ENCODE data around the gene RPRD1B.
"Not testable (repeated sequence)": the region's sequence is repeated elsewhere in the genome, so short reads cannot be mapped to it uniquely, and the experiment has no call there.

RPRD1B gene

DNA sequence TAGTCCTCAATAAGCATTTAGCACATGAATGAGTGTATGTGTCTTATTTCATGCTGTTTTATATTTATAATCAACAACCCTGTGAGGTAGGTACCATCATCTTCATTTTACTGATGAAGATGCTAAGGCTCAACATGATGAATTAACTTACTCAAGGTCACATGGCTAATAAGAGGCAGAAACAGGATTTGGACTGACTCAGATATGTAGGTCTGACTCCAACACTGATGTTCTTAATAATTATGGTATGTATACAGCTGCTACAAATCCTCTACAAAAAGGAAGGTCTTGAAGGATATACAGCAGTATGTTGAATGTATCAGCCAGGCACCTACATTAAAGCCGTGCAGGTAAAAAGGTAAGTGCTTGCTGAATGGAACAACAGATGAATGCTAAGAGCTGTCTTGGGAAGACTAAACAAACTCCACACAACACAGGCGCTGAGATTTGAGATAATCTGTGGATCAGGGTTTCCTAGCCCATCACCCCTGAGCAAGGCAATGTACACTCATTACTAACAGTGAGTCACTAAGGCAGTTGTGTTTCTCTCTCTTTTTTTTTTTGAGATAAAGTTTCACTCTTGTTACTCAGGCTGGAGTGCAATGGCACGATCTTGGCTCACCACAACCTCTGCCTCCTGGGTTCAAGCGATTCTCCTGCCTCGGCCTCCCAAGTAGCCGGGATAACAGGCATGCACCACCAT, 32.2 kb upstream of the RPRD1B start:
- DNase-seq (ENCODE audit: low read depth) = no peak

DNA sequence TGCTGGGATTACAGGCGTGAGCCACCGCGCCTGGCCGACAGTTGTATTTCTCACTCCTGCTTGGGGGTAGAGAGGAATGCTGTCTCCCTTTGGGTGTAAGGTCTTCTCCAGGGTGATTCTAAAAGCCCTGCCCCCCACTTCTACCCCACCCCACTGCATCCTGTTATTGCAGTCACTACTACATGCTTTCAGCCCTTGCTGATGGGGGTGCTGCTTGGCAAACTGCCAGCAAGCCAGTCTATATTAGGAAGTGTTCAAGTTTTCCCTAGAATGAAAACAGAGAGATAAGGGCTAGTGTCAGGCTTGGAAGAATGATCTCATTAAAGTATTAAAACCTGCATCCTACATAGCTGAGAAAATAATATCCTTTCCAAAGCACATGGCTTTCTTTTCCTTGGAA, 31.6 kb upstream of the RPRD1B start:
- no peak for DNase-seq (ENCODE audit: low read depth)

DNA sequence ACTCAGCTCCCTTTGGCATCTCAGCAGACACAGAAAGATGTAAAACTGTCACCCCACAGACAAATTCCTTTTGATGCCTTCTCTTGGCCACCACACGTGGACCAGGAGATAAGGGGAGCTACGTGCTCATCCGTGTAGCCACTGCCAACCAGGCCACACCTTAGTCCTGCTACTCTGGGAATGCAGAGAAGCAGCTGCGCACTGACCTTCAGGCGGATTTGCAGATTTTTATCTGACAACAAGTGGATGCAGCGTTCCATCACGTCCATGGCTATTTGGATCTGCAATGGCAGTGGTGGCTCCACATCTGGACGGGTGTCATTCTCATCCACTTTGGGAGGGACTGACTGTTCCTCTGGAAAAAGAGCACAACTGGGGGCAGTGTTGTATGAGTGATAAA, 31.1 kb upstream of the RPRD1B start:
- no peak for DNase-seq (ENCODE audit: low read depth)

DNA sequence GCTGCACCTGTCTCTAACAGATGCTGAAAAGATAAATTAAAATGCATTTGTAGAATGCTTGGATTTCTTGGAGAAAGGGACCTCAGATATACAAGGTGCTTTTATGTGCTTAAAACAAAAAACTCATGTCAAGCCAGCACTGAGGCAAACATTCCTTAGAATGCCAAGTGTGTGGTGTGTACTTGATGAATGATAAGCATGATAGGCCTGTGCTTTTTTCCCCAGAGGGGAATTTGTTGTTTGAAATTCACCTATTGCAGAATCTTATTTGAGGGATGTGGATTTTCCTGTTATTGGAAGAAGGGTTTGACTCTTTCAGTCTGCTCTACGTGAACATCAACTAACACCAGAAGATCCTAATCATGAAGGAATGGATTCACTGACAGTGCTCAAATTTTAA, 29.1 kb upstream of the RPRD1B start:
- DNase-seq (ENCODE audit: low read depth) = no peak

DNA sequence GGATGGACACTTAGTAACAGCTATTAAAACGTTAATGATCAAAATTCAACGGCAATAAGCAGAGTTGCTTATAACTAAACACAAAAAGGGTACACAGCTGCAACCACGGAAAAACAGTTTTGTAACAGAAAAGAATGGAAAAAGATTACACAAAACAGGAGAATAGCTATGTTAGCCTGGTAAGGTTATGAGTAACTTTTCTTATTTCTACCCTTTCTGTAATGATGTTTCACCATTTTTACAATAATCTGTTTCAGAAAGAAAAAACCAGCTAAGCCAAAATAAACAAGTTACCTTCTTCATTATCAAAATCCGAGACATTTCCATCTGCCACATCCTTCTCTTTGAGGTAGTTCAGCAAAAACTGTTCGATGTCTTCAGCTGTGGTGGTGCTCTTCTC, 27.6 kb upstream of the RPRD1B start:
- no peak for DNase-seq (ENCODE audit: low read depth)

DNA sequence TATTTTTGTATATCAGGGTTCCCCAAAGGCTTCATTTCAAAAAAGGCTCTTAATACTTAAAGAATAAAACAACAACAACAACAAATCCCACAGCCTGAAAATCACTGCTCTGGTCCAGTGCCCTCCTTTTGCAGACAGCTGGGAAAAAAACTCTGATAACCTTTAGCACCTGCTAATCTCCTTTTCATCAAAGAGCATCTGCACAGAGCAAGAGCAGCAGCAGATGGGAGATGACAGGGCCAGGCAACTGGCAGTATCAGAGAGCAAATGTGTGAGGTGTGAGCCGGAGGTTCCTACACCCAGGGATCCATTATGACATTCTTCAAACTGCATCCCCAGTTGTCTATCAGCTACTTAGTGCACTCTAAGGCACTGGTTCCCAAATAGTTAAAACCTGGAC, 26.0 kb upstream of the RPRD1B start:
- DNase-seq (ENCODE audit: low read depth) = no peak

DNA sequence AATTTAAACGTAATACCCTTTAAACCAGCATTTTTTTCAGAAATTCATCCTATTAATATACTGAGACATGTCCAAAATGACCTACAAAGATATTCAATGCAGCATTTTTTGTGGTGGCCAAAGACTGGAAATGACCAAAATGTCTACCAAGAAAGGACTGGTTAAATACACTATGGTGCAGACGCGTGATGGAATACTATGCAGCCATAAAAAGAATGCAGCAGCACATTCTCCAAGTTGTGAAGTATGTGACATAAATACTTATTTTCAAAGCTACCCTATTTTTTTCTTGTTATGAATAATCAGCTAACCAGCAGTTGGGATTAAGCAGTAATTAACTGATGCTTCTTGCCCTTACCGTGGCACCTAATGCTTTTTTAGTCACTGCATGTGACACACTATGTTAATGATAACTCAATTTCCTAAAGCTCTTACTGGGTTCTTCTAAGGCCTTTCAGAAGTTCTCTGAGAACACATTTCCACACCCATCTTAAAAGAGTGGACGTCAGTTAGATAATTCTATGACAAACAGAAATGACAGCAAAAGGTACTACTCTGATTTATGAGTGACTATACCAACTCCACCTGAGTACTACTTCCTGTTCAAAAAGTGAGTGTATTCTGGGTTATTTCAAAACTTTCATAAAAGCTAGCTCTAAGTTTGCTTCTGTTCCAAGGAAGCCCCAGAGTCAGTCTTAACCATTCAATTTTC, 25.2 kb upstream of the RPRD1B start:
- DNase-seq (ENCODE audit: low read depth) = no peak

DNA sequence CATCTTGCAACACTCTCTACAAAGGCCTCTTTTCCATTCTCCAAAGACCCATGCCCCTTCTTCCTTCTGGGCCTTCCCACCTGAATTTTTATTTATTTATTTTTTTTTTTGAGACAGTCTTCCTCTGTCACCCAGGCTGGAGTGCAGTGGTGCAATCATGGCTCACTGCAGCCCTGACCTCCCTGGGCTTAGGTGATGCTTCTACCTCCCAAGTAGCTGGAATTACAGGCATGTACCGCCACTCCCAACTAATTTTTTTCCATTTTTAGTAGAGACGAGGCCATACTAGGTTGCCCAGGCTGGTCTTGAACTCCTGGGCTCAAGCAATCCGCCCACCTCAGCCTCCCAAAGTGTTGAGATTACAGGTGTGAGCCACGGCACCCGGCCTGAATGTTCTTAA, 24.1 kb upstream of the RPRD1B start:
- not testable (repeated sequence) for DNase-seq (ENCODE audit: low read depth)

DNA sequence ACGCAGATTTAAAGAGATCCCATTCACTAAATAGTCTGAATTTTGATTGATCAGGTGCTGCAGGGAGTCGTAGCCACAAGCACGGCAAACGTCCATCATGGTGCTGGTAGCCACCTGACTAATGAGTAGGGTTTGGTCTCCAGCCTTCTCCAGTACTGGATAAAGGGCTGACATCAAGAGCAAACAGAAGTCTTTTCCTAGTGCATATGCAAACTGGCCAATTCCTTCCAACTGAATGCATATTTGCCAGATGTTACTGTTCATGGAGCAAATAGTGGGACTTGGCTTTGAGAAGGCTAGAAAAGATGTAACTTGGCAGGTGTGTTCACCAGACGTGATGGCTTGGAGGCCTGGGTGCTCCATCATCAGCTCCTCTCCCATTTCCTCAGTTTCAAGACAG, 21.9 kb upstream of the RPRD1B start:
- DNase-seq (ENCODE audit: low read depth) = no peak

DNA sequence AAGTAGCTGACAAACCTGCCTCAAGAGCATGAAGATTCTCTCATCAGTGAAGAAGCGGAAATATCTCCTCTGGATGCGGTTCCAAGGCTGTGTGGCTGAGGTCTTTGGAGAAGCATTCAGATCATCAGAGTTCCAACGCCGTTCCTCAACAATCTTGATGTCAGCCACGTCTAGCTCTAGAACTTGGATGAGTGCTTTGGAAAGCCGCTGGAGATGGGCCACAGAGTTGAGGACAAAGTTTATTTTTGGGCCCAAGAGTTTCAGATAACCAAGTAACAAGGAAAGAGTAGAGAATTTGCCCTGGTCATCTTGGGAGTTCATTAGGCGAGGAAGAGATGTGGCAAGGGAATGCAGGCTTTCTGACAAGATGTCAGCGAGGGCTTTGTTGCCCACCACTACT, 21.2 kb upstream of the RPRD1B start:
- no peak for DNase-seq (ENCODE audit: low read depth)

DNA sequence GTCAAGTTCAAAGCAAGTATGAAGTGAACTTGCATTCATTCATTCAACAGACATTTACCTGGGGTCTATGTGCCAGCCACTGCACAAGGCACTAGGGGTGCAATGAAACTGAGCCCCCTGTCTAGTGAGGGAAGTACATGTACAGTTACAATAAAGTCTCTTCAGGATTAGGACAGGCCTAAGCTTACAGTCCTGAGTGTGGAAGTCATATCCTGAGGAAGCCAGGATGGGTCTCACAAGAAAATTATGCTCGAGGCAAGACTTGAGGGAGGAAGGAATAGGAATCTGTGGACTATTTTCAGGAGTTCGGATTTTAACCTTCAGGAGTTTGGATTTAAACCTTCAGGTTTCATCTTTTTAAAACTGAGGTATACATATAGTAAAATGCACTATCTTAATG, 19.7 kb upstream of the RPRD1B start:
- DNase-seq (ENCODE audit: low read depth) = no peak

DNA sequence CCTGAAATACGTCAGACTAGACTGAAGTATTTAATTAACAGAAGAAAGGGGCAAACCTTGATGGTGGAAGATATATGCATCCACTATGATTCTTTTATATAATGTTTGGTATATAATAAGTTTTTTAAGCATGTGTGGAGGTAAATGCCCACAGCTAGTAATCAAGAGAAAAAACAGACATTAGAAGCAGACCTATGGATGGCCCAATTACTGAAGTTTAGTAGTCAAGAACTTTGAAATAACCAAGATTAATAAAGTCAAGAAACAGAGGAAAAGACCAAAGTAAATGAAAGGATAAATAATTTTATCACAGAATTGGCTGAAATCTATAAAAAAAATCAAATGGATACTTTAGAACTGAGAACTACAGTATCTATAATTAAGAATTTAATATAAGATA, 15.6 kb upstream of the RPRD1B start:
- DNase-seq (ENCODE audit: low read depth) = no peak

DNA sequence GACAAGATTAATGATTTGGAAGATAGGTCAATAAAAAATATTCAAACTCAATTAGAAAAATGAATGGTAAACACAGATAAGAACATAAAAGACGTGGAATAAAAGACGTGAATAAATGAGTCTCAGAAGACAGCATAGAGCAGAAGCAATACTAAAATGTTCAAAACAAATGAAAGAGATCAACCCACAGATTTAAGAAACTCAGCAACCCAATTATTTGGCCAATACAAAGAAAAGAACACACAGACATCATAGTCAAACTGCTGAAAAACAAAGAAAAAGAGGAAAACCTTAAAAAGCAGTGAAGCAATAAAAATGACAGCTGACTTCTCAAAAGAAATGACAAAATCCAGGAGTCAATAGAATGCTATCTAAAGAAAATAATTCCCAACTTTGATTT, 15.2 kb upstream of the RPRD1B start:
- no peak for DNase-seq (ENCODE audit: low read depth)

DNA sequence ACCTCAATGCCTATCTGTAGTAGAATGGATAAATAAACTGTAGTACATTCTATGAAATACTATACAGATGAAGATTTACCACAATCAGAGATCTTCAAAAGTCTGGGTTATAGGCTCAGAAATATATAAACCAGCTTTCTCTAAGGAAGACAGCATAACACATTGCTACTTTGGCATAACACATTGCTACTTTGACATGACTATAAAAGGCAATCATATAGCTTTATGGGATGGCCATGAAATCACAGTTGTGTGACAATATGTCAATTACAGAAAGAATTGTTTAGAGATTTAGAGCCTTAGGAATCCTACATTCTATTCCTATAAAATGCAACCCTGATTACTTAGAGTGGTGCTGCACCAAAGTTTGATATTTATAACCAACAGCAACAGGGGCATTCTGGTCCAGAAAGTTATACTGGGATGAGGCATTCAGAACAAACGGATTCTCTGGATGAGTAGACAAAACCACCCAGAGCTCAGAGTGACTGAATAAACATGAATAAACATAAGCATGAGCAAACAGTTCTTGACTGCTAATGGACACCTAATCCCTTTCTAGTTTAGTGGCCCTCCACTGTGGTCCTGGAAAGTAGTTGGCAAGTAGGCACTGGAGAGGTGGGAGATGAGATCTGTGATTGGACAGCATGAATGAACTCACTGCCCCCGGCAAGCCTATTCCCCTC, 12.3 kb upstream of the RPRD1B start:
- no peak for DNase-seq (ENCODE audit: low read depth)

DNA sequence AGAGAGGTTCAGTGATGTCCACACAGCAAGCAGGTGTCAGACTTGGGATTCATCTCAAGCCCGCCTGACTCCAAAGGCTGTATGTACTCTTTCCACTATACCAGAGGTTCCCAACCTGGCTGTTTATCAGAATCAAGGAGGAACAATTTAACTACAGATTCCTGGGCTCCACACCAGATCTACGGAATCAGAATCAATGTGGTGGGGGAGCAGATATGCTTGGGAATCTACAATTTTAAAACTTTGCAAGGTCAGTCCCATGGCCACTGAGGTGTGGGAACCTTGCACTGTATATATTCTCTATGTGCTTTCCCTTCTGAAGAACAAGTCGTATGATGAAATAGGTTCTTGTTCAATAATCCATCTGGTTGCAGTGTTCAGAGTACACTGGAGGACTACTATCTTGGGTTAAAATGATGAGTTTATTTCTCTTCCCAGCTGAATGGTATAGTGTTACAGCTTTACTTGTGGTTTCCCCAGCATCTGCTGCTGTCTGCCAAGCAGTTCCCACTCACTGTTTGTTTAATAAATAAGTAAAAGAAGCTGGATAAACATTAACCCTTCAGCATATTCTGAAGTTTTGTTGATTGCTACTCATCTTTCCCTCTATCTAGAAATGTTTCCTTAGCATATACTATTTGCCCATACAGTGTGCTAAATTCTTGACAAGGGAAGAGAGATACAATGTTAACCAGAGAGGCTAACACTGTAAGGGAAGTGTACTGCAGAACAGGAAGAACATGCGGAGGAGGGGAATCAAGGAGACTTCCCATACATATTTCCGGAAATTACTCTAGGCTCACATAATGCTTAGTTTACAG, 10.2 kb upstream of the RPRD1B start:
- DNase-seq (ENCODE audit: low read depth) = no peak

DNA sequence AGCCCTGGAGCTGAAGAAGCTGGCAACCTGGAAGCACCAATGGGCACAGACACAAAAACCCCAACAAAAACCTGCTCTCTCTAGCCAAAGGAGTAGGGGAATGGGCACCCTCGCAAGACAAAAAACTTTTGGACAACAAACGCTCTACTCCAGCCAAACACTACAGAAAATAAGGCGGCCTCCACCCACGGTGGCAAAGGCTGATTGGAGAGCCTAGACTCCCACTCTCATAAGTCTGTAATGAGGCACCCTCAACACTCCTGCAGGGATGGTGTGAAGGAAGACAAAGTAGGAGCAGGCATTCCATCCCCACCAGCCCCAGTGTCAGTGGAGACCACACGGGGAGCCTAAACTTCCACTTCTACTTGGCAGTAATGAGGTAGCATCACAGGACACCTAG, 9.1 kb upstream of the RPRD1B start:
- no peak for DNase-seq (ENCODE audit: low read depth)

DNA sequence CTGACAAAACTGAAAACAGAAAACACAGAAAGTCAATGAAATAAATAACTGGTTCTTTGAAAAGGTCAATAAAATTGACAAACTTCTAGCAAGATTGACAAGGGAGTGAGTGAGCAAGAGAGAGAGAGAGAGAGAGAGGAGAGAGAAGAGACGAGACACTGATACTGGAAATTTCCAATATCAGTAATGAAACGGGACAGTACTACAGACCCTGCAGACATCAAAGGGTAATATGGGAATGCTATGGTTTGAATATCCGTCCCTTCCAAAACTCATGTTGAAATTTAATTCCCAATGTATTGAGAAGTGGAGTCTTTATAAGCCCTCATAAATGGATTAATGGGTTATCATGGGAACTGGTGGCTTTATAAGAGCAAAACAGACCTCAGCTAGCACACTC, 4.1 kb upstream of the RPRD1B start:
- DNase-seq (ENCODE audit: low read depth) = no peak

DNA sequence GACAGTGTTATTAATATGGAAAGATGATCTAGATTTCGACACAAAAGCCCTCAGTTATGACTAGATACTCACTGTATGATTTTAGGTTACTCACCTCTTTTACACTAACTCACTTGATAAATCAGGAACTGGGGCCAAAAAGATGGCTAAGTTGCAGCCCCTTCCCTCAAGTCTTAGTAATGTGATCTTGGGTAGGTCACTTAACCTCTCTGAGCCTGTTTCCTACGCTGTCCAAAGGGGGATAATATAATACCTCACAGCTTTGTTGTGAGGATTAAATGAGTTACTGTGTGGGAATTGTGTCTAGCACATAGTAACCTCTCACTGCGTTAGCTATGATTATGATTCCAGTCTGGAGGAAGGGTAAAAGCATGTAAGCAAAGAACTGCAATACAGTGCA, 1.6 kb upstream of the RPRD1B start:
- no peak for DNase-seq (ENCODE audit: low read depth)

DNA sequence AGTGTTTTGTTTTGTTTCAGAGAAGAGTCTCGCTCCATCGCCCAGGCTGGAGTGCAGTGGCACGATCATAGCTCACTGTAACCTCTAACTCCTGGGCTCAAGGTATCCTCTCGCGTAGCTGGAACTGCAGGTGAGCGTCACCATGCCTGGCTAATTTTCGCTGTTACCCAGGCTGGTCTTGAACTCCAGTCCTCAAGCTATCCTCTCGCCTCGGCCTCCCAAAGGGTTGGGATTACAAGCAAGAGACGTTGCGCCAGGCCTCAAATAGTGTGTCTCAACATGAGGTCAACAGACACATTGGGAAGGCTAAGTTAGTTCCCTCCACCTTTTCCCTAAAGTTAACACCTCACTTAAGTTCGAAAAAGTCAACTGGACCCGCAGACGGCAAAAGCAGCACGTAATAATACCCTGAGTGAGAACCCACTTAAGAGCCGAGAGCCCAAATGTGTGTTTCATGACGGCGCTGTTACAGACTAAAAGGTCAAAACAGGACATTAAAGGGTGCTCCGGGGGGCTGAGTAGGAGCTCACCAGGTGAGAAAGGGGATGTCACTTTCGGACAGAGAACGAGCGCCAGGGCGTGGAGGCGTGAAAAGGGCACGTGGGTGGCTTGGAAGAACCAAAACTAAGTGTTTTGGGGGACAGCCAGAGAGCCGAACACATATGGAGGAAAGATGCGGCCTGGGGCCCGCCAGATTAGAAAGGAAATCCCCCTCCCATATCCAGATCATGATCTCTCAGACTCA, 789 bp upstream of the RPRD1B start:
- DNase-seq (ENCODE audit: low read depth) = no peak

DNA sequence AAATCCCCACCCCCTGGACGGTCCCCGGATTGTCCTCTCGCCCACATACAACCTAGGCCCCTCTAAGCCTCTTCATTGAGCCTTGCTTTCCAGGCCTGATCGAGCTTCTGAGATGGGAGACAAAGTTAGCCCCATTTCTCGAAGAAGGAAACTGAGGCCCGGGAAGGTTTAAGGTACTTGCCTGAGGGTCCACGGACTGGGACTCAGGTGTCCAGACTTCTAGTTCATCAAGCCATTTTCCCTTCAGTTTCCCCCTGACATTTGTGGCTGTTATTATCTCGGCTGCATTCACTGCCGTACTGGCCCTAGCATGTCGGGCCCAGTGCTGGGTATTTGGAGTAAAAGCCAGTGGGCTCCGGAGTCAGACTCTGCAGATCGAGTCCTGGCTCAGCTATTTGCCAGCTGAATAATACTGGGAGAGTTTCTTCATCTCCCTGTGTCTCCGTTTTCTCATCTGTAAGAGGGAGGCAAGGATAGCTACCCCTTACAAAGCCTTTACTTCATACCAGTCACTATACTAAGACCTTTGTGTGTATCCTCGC, 633 bp downstream of the RPRD1B start:
- DNase-seq (ENCODE audit: low read depth) = no peak

DNA sequence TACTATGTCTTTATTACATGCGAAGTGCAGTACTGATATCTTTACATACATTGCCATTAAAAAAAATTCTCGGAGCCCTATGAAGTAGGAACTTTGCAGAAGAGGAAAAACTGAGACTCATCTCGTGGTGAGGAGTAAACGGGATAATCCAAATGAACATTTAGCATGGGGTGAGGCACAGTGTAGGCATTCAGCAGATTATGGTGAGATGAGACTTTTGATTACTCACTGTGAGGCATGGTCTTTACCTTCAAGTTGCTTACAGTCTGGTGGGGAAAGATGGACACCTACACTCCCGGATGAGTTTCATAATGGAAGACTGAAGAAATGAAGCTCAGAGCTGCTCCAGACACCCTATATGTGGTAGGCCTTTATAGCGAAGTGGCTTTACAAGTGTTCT, 1.4 kb downstream of the RPRD1B start:
- DNase-seq (ENCODE audit: low read depth) = no peak

DNA sequence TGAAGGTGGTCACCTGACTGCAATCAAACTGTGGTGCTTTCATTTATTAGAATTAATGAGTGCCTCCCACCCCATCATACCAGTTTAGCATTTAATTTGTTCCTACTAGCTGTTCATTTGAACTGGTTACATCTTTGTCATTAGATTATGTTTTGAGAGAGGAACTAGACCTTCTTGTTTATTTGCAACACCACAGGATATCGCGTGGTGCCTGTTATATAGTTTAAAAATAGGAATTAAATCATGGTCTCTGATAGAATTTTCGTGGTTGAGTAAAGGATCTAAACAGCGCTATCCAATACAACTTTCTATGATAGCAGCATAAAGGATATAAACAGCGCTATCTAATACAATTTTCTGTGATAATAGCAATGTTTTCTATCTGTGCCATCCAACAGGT, 2.8 kb downstream of the RPRD1B start:
- DNase-seq (ENCODE audit: low read depth) = no peak
